HUES48 (cell line): Measurements from ENCODE around the gene MEDAG.
"Not testable (repeated sequence)": the region's sequence is repeated elsewhere in the genome, so short reads cannot be mapped to it uniquely, and the experiment has no call there.

Source experiments
- H3K27ac ChIP-seq: one replicate; pipeline ENCODE4 v1.7.0; 2013; ENCODE audit warnings: low read depth, low read length, inconsistent platforms
- H3K27me3 ChIP-seq: 2 replicates; pipeline ENCODE4 v1.6.1; 2013; ENCODE audit warnings: mild to moderate bottlenecking, low read length; ENCODE audit not compliant: control insufficient read depth, insufficient read depth
- H3K36me3 ChIP-seq: 2 replicates; pipeline ENCODE4 v1.6.1; 2013; ENCODE audit warnings: low read length; ENCODE audit not compliant: control insufficient read depth, insufficient read depth
- H3K4me1 ChIP-seq: 2 replicates; pipeline ENCODE4 v1.6.1; 2013; ENCODE audit warnings: mild to moderate bottlenecking, low read length; ENCODE audit not compliant: control insufficient read depth, insufficient read depth
- H3K4me3 ChIP-seq: 2 replicates; pipeline ENCODE4 v1.5.1; 2013; ENCODE audit warnings: mild to moderate bottlenecking, low read depth, low read length
- H3K9ac ChIP-seq: 2 replicates; pipeline ENCODE4 v1.6.1; 2013; ENCODE audit warnings: mild to moderate bottlenecking, low read depth, low read length, moderate library complexity
- H3K9me3 ChIP-seq: 2 replicates; pipeline ENCODE4 v1.6.1; 2013; ENCODE audit warnings: low read length; ENCODE audit not compliant: control insufficient read depth, insufficient read depth

Gene MEDAG

GRCh38 chr13:30926781-30927180 is 20.7 kb downstream of the MEDAG start:
- no peak overlapping the region for H3K4me3 ChIP-seq
- H3K27me3 ChIP-seq: peaks cover 6% of the 10 kb centered on the region; the same call in 1 of the 2 replicates
- no peak overlapping the region for H3K9ac ChIP-seq
- peaks cover 4% of the 10 kb centered on the region; the same call in 1 of the 2 replicates for H3K4me1 ChIP-seq
- no peaks in the 10 kb centered on the region for H3K9me3 ChIP-seq
- H3K27ac ChIP-seq: no peak overlapping the region
- H3K36me3 ChIP-seq: no peaks in the 10 kb centered on the region

GRCh38 chr13:30927188-30927587 is 21.1 kb downstream of the MEDAG start:
- H3K27me3 ChIP-seq: peaks cover 10% of the 10 kb centered on the region
- not testable (repeated sequence) for H3K9ac ChIP-seq, H3K4me1 ChIP-seq, H3K9me3 ChIP-seq, H3K4me3 ChIP-seq, H3K36me3 ChIP-seq, H3K27ac ChIP-seq

- peaks cover 4% of the 10 kb centered on the region; the same call in 1 of the 2 replicates for H3K4me1 ChIP-seq
- H3K9me3 ChIP-seq: no peaks in the 10 kb centered on the region
- H3K27me3 ChIP-seq: peaks cover 10% of the 10 kb centered on the region
- H3K36me3 ChIP-seq: no peaks in the 10 kb centered on the region
- H3K4me3 ChIP-seq: no peak overlapping the region
- no peak overlapping the region for H3K27ac ChIP-seq
- H3K9ac ChIP-seq: no peak overlapping the region
Measured at GRCh38 chr13:30927595-30927994, 21.5 kb downstream of the MEDAG start.

- no peak overlapping the region for H3K4me3 ChIP-seq
- no peak overlapping the region for H3K9ac ChIP-seq
- peaks cover 13% of the 10 kb centered on the region for H3K4me1 ChIP-seq
- no peak overlapping the region for H3K27ac ChIP-seq
- H3K27me3 ChIP-seq: peaks cover 24% of the 10 kb centered on the region
- H3K9me3 ChIP-seq: no peaks in the 10 kb centered on the region
- H3K36me3 ChIP-seq: no peaks in the 10 kb centered on the region
Measured at GRCh38 chr13:30928978-30929377, 22.9 kb downstream of the MEDAG start.

- peaks cover 24% of the 10 kb centered on the region for H3K27me3 ChIP-seq
- no peaks in the 10 kb centered on the region for H3K9me3 ChIP-seq
- H3K4me1 ChIP-seq: peaks cover 9% of the 10 kb centered on the region
- H3K36me3 ChIP-seq: no peaks in the 10 kb centered on the region
- peak within 1 kb of the TSS; percentile 51 for H3K4me3 ChIP-seq
- no peak within 1 kb of the TSS for H3K27ac ChIP-seq
- H3K9ac ChIP-seq: no peak within 1 kb of the TSS
Measured at GRCh38 chr13:30932481-30933353, 26.6 kb downstream of the MEDAG start, which contains the start of gene TEX26. TEX26 (plus strand) TSS chr13:30932656; CDS start chr13:30932716, 60 bp downstream.

GRCh38 chr13:30933354-30933670 is 27.2 kb downstream of the MEDAG start:
- no peak overlapping the region for H3K9ac ChIP-seq
- H3K36me3 ChIP-seq: no peaks in the 10 kb centered on the region
- peak overlapping the region; percentile 51; the same call in 1 of the 2 replicates for H3K4me3 ChIP-seq
- peaks cover 9% of the 10 kb centered on the region for H3K4me1 ChIP-seq
- H3K9me3 ChIP-seq: no peaks in the 10 kb centered on the region
- no peak overlapping the region for H3K27ac ChIP-seq
- H3K27me3 ChIP-seq: peaks cover 24% of the 10 kb centered on the region

GRCh38 chr13:30934381-30934780 is 28.3 kb downstream of the MEDAG start:
- Histone ChIP-seq H3K9ac (no peak overlapping the region), H3K27me3 (peaks cover 24% of the 10 kb centered on the region), H3K4me1 (peaks cover 9% of the 10 kb centered on the region), H3K27ac (no peak overlapping the region), H3K9me3 (no peaks in the 10 kb centered on the region), H3K36me3 (no peaks in the 10 kb centered on the region), H3K4me3 (no peak overlapping the region)

- no peaks in the 10 kb centered on the region for H3K9me3 ChIP-seq
- no peak overlapping the region for H3K9ac ChIP-seq
- H3K4me1 ChIP-seq: peaks cover 9% of the 10 kb centered on the region
- H3K4me3 ChIP-seq: no peak overlapping the region
- H3K27ac ChIP-seq: no peak overlapping the region
- H3K27me3 ChIP-seq: peaks cover 24% of the 10 kb centered on the region
- H3K36me3 ChIP-seq: no peaks in the 10 kb centered on the region
Measured at GRCh38 chr13:30934803-30935202, 28.7 kb downstream of the MEDAG start.

GRCh38 chr13:30936971-30937370 is 30.9 kb downstream of the MEDAG start:
- Histone ChIP-seq H3K4me1 (peaks cover 9% of the 10 kb centered on the region), H3K4me3 (no peak overlapping the region), H3K27ac (no peak overlapping the region), H3K9ac (no peak overlapping the region), H3K9me3 (no peaks in the 10 kb centered on the region), H3K27me3 (peaks cover 16% of the 10 kb centered on the region), H3K36me3 (no peaks in the 10 kb centered on the region)

GRCh38 chr13:30943881-30944280 is 37.8 kb downstream of the MEDAG start:
- no peak overlapping the region for H3K27ac ChIP-seq
- H3K9ac ChIP-seq: no peak overlapping the region
- peaks cover 3% of the 10 kb centered on the region; the same call in 1 of the 2 replicates for H3K9me3 ChIP-seq
- H3K27me3 ChIP-seq: no peaks in the 10 kb centered on the region
- H3K36me3 ChIP-seq: no peaks in the 10 kb centered on the region
- no peak overlapping the region for H3K4me3 ChIP-seq
- H3K4me1 ChIP-seq: no peaks in the 10 kb centered on the region

- H3K36me3 ChIP-seq: no peaks in the 10 kb centered on the region
- no peak overlapping the region for H3K9ac ChIP-seq
- no peaks in the 10 kb centered on the region for H3K9me3 ChIP-seq
- no peak overlapping the region for H3K27ac ChIP-seq
- no peak overlapping the region for H3K4me3 ChIP-seq
- H3K27me3 ChIP-seq: no peaks in the 10 kb centered on the region; the same call in 1 of the 2 replicates
- no peaks in the 10 kb centered on the region for H3K4me1 ChIP-seq
Measured at GRCh38 chr13:30957258-30957943, 51.3 kb downstream of the MEDAG start.
